ENCODE results near the gene HPS5.
"Not testable (repeated sequence)": the region's sequence is repeated elsewhere in the genome, so short reads cannot be mapped to it uniquely, and the experiment has no call there.

Gene HPS5

DNA sequence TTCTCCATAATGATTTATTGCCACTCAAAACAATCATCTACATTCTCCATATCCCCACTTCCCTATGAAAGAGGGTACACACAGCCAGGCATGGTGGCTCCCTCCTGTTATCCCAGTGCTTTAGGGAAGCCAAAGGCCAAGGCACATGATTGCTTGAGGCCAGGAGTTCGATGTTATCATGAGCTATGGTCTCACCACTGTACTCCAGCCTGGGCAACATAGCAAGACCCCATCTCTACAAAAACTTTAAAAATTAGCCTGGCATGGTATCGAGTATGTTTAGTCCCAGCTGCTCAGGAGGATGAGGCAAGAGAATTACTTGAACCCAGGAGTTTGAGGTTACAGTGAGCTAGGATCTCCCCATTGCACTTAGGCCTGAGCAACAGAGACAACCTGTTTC is 6.0 kb downstream of the HPS5 start:
- DNase-seq, result no peak

DNA sequence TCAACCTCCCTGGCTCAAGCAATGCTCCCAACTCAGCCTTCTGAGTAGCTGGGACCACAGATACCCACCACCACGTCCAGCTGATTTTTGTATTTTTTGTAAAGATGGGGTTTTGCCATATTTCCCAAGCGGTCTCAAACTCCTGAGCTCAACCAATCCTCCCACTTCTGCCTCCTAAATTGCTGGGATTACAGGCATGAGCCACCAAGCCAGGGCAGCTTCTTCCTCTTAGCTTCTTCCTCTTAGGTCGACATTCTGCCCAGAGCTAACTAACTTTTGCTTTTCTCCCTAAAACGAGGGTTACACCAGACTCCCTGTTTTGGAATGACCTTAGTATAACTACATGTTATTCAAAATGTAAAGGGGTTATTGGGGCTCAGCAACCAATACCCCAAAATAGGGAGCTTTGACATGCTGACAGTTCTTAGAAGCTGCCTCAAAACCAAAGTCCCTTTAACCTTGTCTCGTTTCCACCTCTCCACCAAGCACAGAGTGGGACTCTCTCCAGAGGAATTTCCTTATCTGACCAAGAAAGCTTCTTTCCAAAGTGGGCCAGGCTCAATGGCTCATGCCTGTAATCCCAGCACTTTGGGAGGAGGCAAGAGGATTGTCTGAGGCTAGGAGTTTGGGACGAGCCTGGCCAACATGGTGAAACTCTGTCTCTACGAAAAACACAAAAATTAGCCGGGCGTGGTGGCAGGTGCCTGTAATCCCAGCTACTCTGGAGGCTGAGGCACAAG is 7.0 kb downstream of the HPS5 start:
- DNase-seq, result no peak

DNA sequence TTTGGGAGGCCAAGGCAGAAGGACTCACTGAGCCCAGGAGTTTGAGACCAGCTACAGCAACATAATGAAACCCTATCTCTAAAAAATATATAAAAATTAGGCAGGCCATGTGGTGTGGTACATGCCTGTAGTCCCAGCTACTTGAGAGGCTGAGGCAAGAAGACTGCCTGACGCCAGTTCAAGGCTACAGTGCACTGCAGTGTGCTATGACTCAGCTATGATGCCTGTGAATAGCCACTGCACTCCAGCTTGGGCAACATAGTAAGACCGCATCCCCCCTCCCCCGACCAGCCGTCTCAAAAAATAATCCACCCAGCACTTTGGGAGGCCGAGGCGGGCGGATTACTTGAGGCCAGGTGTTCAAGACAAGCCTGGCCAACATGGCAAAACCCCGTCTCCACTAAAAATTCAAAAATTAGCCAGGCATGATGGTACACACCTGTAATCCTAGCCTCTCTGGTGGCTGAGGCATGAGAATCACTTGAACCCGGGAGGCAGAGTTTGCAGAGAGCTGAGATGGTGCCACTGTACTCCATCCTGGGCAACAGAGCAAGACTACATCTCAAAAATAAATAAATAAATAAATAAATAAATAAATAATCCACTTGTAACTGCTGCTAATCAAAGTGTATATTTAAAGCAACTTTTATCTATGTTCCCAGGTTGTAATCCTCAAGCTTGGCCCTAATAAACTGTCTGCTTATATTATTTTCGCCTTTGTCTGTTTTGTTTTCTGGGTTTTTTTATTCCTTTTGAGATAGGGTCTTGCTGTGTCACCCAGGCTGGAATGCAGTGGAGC is 7.8 kb downstream of the HPS5 start:
- no peak for DNase-seq

DNA sequence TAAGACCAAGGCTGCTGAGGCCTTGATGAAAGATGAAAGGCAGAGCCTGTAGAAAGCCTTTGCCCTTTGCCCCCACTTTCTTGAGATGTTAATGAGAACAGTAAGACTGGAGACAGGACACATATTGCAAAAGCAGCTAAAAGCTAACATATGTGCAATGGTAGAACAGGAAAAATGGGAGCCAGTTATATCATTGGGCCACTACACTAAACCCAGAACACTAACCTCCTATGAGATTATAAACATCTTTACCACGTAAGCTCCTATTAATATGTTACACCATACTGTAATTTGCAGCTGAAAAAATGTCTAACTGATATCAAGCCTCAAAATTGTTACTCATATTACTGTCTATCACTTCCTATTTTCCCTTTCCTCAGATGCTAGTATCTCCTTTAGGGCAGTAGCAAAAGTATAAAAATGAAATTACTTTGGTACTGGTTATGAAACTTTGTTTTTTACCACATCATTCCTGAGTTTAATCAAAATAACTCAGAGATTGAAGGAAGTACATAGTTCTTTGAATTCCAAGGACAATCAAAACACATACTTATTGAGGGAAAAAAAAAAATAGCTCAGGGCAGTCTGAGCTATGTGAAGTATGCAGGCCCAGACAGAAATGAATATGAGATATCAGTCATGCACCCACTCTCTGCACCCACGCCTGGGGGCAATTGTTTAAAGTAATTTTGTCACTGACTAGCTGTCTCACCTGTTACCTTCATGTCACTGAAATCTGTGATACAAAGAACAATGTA is 9.1 kb downstream of the HPS5 start:
- no peak for DNase-seq

DNA sequence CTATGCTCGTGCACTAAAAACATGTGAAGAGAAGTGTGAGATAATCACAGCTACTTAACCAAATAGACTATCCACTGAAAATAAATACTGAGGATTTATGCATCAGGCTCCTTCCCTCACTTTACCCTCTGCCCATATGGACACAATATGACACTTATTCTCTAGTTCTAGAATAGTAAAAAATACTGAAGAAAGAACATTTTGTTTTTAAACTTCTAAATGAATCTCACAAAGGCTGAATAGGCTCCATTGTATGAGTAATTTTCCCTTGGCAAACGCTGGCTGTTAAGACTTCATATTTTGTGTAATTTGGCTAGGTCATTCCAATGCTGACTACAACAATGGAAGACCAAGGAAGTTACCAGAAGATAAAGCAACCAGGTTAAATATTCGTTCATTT is 9.9 kb downstream of the HPS5 start:
- DNase-seq, result no peak

DNA sequence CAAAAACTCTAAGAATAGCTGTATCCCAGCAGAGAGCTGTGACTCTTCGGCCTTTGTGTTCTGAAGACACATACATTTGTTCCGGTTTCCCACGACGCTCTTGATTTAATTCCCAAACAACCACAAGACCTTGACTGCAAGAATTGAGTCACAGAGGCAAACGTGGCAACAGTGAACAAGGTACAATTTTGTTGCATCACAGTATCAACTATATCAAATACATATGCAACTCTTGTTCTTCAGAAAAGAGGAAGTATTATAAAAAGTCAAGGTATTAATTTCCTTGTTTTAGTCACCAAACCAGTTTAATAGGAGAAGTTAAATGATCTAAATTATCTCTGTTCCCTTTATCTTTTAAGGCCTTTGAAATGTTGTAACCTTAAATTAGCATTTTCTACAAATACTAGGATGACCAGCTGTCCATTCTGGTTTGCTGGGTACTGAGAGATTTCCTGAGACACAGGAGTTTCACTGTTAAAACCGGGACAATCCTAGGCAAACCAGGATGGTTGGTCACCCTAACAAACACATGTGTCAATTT is 11.1 kb downstream of the HPS5 start:
- no peak for DNase-seq

DNA sequence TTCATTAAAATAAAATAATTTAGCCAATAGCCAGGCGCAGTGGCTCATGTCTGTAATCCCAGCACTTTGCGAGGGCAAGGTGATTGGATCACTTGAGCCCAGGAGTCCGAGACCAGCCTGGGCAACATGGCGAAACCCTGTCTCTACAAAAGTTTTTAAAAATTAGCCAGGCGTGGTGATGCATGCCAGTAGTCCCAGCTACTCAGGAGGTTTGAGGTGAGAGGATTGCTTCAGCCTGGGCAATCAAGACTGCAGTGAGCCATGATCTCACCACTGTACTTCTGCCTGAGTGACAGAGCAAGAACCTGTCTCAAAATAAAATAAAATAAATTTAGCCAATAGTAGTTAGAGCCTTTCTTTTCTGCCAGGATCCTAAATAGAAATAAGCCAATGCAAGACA is 12.2 kb downstream of the HPS5 start:
- no peak for DNase-seq

DNA sequence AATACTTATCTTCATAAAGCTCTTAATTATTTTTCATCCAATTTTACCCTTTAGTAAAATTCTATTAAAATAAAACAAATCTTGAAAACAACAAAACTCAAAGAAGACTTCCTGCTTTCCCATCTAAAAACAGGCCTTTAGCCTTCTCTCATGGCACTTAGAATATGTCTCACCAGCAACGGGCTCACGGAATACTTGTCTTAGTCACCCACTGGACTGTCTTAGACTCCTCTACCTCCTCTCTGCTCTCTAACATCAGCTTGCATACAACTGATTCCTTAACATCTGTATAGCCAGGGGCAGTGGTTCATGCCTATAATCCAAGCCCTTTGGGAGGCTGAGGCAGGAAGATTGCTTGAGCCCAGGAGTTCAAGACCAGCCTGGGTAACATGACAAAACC is 13.7 kb downstream of the HPS5 start:
- no peak for DNase-seq

DNA sequence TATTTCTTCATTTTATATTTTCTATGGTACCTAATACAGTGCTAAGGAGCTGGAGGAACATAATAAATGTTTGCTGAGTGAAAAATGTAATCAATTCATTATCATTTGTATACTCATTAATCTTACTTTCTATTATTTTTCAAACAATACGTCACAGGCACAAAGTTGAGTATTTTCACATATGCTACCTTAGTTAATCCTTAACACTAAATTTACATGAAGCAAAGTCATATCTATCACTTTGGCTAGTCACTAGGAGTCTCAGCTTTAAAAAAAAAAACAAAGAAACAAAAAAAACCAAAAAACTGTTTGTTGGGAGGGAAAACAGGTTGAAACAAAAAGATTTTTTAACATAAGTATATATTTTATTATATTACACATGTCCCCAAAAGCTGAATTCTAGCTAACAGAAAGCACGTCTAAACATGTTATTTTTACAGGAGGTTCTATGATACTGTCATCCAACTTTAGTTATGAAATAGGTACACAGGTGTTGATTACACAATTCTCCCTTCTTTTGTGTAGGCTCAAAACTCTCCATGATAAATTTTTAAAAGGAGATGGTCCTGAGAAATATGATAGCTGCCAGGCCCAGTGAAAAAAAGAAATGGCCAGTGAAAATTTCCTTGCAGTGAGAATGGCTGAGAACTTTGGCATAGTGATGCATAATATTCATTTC is 14.3 kb downstream of the HPS5 start:
- DNase-seq, result no peak

DNA sequence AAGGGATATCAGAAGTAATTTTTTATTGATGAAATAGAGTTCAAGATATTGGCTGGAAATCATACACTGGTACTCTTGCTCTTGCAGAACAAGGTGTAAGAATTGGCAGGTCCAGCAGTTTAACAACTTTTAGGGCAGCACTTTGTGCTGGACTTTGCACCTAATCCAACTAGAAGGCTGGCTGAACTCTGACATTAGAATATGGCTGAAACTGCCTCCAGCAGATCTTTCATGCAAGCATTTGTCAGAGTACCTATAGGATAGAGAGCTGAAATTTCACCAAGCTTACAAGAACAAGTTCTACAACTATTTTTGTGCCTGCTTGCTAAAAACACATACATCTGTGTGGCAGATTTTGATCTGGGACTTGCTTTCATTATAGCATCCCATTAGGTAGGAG is 17.2 kb downstream of the HPS5 start:
- DNase-seq, result no peak

DNA sequence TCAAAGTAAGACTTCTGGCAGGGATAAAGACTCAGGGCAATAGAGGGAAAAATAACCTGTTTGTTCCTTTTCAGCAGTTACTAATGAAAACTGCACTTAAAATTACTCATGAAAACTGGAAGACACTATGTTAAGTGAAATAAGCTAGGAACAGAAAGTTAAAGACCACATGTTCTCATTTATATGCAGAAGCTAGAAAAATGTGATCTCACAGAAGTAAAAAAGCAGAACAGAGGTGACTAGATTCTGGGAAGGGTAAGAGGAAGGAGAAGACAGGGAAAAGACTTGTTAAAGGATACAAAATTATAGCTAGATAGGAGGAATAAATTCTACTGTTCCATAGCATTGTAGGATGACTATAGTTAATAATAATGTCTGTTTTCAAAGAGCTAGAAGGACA is 22.2 kb downstream of the HPS5 start:
- DNase-seq, result no peak

DNA sequence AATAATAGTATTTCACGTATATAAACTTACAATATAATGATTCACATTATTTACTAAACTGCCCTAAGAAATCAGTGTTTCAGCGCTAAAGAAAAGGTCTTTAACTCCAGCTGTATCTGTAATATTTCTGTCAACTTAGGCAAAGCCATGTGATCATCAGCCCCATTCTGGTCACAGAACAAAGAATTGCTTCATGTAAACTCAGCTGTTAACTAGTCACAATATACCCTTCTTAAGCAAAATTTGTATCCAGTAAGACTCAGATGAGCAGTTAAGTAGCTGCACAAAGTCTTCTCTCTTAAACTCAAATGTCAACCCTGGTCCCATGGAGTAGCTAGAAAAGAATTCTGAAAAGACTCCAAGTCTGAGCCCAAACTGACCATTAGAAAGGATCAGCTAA is 26.6 kb downstream of the HPS5 start:
- no peak for DNase-seq

DNA sequence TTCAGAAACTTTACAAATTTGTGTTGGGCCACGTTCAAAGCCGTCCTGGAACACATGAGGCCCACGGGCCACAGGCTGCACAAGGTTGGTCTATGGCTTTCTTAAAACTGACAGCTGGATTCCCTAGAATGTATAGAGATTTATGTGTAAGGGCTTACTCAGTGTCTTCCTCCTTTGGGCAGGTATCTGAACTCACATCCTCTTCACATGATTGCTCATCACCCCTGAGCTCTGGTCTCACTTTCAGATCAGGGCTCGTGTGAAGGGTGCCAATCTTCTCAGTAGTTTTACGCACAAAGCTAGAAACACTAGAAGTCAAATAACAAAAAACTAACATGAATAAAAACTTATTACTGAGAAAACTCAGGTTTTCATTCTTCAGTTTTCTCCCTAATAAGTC is 27.1 kb downstream of the HPS5 start:
- no peak for DNase-seq

DNA sequence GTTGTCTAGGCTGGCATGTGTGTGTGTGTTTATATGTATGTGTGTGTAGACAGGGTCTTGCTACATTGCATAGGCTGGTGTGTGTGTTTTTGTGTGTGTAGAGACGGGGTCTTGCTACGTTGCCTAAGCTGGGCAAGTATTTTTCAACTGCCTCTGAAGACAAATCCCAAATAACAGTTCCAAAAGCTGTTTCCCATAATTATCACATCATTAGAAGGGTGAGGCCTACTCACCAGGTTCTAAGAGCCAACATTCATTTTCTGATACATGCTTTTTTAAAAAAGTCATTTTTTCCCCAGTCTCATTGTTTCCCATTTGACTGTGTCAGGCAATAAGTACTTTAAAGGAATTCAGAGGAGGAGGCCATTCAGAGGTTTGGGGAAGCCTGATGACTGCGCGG is 33.0 kb downstream of the HPS5 start:
- DNase-seq, result no peak

DNA sequence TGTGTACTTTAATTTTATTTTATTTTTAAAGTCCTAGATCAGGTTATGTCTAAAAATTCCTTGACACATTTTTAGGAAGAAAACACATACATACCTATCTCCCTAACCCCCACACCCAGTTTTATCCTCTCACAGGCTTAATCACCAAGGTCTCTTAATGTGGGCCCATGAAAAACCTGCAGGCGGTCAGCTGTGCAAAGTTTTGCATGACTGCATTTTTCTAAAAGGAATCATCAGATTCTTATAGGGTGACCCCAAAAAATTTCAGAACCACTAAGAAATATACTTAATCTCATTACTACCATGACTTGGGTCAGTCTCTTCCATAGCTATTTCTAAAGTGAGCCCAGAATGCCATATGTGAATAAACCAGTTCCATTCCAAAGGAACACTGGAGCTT is 36.1 kb downstream of the HPS5 start:
- no peak for DNase-seq

DNA sequence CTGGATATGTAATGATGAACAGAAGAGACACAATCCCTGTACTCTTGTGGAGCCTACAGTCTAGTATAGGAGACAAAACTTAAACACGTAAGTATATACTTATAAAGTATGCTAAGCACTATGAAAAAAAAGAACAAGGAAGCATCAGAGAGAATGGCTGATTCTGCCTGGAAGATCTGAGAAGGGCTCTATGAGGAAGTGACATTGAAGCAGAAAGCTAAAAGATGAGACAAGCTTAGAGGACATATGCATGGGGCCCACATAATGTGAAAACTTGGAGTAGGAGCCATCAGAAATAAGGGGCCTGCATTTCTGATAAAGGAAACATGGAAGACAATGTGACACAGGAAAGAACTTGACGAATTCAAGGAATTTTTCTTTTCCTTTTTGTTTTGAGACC is 39.3 kb downstream of the HPS5 start:
- DNase-seq, result no peak

DNA sequence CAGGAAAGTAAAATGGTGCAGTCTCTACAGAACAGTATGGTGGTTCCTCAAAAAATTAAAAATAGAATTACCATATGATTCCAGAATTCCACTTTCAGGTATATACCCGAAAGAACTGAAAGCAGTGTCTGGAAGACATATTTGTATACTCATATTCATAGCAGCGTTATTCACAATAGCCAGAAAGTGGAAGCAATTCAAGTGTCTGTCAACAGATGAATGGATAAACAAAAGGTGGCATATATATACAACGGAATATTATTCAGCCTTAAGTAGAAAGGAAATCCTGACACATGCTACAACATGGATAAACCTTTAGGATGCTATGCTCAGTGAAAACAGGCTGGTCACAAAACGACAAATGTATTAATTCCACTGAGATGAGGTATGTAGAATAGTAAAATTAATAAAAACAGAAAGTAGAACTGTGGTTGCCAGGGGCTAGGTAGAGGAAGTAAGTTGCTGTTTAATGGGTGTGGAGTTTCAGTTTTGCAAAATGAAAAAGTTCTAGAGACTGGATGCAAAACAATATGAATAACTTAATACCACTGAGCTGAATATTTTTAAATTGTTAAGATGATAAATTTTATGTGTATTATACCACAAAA is 41.4 kb downstream of the HPS5 start:
- DNase-seq, result no peak

DNA sequence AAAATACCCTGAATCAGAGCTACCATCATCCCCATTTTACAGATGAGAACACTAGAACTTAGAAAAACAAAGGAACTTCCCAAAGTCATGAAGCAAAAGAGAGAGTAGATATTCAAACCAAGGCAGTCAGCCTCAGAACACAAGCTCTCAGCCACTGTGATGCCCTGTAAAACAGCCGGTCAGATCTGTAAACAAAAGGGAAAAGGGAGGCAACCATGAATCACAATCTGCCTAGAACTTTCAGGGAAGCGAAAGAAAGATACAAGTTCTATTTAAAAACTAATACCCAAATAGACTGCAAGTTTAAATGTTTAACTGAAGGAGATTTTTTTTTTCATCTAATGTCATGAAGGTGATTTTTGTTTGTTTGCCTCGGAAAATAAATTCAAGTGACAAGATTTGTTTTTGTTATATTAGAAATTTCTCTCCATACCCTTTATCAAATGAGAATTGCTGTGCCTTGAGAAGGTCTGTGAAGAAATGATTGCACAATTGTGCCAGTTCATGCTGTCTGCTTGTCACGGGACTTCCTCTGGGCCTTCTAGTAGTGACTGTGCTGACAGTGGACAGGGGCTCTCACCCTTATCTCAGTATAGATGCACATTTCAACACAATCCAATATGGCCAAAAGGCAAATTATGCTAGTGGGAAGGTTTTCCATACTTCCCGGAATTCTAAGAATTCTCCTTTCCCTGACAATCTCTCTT is 44.2 kb downstream of the HPS5 start:
- no peak for DNase-seq

DNA sequence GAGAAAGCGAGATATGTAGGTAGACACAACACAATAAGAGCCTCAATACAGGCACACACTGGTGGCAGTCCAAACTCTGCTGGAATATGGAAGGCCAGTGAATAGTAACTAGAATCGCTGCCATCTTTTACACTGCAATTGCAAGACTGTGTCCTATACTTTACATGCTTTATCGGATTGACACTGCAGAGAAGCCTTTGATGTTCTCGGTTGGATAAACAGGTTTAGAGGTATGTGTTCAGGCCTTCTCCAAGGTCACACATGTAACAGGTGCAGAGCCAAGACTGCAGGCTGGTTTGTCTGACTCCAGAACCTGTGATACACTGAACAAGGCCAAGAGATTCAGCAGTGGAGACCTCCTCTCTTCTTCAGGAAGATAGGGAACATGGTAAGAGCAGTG is 50.7 kb downstream of the HPS5 start:
- no peak for DNase-seq

DNA sequence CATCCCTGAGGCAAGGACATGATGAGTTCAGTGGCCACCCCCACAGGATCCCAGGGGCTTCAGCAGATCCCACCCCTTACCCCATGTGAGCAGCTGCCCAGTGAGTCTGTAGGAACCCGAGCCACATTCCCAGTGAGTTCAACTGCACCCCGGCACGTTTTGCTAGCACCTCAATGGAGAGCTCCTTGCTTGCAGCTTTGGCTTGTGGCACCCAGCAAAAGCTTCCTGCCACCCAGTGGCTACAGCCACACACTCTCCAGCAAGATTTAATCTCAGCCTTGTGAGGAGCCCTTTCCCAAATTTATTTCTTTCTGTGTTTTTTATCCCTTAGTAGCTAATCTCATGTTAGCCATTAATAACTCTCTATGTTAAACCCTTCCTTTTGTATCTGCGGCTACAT is 51.8 kb downstream of the HPS5 start:
- DNase-seq, result no peak

DNA sequence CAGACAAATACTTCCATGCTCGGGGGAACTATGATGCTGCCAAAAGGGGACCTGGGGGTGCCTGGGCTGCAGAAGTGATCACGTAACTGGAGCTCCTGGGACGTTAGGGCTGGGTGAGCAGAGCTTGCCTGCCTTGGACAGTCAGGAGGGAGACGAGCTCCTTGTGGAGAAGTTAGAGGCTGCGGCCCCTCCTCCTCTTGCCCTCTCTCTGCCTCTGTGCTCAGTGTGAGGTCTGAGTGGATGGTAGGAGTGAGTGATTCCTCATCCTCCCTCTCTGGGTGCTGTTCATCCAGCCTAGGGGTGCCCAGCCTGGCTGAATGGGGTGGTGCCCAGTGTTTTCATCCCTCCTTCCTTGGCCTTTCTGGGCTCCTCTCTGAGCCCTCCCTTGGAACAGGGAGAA is 52.7 kb downstream of the HPS5 start:
- not testable (repeated sequence) for DNase-seq
